NCI-H1417 treated with DMSO at 0.1 percent for 48 hours (cell line): ENCODE measurements around the gene IMMT.

Experiments used
- DNase-seq: peaks from one replicate; lab custom pipeline; 2025; lab: John Stamatoyannopoulos, UW

Gene IMMT

DNA sequence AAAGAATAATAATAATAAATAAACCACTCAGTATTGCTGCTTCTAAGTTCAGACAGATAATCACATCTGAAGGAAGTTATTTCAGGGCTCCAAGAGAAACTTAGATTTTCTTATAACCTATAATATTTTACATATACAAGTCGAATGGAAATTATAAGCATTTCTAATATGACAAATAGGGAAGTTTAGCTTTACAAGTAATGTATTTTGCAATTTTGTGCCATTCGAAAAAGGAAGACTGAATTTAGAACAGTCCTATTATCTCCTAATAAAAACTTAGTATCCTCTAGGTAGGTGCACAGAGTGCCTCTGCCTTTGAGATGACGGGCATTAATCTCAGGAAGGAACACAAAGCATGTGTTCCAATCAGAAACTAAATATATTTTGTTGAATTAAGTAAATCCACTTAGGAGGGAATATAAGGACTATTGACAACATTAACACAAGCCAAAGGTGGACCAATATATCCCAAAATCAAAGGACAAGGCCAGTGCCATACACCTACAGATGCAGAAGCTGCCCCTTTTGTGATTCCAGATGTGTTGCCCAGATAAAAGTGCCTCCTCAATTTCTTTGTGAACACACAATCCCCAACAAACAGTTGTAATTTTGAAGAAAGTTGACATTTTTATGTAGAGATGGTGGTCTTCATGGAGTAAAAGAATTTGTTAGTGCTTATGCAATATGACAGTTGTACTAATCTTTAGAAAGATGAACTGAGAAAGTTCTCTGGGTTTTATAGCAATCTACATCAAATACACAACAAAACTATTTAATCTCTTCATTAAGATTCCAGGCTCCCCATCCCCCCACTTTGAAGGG is 52.6 kb downstream of the IMMT start:
- DNase-seq, result no peak

DNA sequence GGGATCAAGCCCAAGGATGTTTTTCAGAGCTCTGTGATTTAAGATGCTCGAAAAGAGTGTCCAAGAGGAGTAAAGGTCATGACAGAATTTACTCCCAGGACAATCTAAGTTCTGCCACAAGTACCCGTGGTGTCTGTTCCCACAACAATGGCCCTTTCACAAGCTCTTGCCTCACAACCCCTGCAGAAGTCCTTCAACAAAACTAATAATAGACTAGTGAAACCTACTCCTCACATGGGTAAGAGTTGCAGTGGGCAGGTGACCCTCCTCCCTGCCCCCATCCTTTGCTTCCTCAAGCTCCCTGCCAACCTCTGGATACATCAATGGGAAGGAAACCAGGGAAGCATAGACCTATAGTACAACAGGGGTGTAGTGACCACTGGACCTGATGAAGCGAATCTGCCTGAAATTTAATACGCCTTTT is 54.3 kb downstream of the IMMT start:
- no peak for DNase-seq

DNA sequence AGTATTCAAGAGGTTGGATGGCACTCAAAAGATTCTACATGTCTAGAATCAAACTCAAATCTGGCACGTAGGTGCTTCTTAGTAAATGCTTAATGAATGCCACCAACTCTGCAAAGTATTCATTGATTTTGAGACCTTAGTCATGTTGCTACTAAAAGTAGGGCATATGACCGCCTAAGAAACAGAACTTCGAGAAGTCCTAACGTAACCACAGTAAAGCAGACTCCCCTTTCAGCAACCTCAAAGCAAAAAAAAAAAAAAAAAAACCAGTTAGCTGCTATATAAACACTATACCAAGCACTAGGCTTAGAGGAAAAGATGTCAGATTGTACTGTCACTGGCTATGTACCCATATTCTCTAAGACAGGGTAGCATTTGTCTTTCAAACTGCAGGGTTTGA is 55.3 kb downstream of the IMMT start:
- no peak for DNase-seq

DNA sequence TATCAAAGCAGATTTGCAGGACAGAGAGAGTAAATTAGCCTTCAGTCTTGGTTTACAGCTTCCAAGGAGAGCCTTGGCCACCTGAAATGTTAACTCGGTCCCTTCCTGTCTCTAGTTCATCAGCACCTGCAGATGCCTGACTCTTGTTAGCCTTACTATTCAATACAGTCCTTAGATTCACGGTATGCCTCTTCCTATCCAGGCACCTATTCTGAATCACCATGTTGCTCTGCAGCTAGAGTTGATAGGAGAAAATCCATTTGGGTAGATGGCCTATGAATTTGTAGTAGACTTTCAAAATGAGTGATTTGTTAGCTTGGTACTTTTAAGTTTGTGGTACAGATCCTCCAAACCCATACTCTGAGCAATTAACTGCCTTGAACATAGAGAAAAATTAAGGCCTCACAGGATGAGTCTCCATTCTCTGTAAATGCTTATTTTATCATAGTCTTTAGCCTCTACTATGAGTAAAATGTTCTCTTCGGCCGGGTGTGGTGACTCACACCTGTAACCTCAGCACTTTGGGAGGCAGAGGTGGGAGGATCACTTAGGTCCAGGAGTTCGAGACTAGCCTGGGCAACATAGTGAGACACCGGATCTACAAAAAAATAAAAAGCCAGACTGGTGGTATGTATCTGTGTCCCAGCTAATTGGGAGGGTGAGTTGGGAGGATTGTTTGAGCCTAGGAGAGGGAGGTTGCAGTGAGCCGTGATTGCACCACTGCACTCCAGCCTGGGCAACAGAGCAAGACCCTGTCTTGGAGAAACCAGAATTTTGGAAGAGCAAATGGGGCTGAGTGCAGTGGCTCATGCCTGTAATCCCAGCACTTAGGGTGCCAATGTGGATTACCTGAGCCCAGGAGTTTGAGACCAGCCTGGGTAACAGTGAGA is 56.3 kb downstream of the IMMT start:
- DNase-seq, result no peak

DNA sequence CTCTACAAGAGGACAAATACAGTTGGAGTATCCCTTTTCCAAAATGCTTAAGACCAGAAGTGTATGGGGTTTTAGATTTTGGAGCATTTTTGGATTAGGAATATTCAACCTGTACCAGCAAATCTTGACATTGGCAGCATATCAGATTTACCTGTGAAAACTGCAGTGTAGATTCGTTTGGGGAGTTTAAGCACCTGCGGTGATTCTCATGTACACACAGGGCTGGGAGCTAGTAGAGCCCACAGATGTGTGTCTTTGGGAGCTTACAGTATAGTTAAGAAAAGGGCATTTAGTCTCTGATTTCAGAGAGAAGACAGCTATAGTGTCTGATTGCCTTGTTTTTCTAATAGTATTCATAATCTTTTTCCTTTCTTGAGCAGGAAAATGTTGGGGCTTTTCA is 59.1 kb downstream of the IMMT start:
- DNase-seq, result no peak

DNA sequence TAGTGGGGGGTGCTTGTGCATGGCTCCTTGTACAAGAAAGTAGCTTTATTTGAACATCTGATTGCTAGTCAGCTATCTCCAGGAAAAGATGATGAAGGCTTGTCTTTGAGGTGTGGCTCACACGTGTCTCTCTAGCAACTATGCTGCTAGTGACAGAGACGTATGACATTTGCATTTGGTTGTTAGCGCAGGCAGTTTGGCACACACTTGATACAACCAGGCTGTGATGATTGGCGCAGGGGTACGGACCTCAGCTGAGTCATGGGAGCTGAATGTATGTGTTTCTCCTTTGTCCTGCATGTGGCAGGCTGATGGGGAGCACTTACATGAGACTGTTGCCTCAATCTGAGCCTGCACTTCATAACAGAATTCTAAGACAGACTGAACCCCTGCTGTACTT is 59.6 kb downstream of the IMMT start:
- DNase-seq, result no peak

DNA sequence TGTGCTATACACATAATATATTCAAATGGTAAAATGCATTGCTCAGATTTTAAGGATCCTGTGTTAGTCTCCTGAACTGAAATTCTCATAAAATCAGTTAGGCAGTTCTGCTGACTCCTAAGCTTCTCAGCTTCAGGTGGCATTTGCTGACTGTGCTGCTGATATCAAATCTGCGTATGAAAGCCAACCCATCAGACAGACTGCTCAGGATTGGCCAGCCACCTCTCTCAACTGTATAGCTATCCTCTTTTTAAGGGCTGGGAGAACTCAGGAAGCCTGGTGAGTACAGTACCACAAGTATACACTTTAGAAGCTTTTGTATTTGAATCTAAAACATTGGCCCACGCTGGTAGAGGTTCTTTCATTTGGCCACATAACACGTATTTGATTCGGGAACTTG is 60.6 kb downstream of the IMMT start:
- no peak for DNase-seq

DNA sequence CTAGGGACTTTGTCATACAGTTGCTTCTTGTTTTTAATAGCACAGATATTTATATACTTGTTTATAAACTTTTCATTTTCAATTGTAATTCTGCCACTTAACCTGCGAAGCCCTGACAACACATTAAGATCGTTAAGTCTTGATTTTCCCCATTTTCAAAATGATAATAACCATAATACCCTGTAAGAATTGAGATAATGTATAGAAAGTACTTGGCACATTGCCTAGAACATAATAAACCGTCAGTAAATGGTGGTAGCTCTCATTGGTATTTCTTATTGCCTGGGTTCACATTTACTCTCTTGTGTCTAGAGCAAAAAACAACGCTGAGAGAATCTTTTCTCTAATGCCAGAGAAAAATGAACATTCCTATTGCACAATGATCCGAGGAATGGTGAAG is 70.6 kb downstream of the IMMT start:
- no peak for DNase-seq

DNA sequence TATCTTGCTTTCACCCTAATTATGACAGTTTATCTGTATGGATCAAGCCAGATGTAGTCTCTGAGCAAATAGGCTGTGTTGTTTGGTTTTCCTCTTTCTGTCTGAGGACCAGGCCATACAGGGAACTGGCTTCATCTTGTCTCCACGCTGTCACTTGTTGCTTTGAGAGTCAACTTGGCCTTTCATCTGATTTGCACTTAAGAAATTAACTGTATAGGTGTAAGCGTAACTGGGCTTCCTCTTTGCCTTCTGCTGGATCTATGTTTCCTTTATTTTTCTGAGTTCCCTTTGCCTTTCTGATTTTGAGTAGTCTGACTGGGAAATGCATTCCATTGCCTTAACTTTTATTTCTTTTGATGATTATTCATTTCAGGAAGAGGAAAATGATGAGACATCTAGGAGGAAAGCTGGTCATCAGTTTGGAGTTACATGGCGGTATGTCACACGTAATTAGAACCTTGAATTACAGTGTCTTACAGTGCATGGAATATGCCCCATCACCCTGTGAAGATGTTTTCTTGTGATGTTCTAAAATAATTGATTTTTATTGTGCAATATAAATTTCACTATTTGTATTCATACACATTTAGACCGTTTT is 71.8 kb downstream of the IMMT start:
- no peak for DNase-seq

DNA sequence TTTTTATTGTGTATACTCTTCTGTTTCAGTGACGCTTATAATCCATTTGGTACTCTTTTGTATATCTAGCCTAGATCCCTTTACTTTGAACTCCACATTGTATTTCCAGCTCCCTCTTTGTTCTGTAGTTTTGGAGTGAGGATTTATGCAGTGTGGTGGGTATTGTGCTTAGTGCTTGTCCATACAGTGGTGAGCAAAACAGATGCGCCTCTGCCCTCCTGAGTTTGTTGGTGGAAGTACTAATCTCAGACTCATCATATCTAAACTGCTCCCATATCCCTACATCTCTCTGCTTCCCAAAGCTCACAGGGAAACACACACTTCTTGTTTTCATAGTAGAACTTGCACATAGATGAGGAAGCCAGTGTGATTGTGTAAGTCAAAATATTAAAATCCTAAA is 77.1 kb downstream of the IMMT start:
- DNase-seq, result no peak

DNA sequence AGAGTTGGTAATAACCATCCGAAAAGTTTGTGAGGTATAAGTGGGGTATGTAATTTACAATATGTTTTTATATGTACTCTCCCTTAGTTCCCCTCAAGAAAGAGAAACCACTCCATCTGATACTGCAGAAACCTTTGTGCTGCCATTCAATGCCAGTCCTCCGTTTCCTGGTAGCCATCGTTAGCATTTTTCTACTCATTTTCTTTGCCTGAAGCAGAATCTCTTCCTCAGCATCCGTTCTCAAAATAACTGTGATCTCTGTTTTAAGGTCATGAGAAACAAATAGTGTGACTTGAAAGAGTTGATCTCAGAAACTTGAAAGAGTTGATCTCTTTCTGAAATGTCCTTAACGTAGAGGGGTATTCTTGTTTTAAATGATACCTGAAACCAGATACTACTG is 88.2 kb downstream of the IMMT start:
- DNase-seq, result no peak

DNA sequence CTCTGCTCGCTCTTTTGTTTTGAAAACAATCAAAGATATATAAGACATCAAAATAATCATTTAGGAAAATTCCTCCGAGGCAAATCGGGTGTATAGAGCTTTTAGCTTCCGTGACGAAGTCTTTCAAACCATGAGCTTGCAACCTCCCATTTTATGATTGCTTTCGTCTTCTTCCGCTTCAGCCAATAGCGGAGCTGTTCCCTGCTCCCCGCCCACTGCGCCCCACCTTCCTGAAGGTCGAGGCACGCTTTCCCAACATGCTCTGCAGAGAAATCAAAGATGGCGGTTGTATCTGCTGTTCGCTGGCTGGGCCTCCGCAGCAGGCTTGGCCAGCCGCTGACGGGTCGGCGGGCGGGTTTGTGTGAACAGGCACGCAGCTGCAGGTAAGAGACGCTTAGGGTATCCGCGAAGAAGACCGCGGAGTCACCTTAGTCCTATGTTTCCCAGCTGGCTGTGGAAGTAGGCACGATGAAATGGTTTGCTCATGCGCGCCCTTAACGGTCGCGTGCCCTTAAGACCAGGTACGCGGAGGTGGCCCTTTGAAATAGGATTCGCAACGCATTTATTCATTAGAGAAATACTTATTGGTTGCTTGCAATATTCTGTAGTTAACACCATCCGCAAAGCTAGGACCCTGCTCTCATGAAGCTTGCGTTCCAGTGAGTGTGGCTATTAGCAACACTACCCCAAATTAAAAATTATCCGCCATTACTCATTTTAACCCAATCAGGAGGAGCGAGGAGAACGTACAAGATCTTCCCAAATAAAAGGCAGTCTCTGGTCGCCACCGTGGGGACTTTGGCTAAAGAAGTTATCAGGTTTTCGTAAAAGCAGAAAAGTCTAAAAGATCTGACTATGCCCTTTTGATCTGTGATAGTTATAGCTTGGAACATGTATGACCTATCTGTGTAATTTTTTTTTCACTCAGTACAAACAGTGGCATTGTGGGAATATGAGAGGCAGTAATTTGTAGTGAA is 89.0 kb downstream of the IMMT start, which contains the start of gene PTCD3:
Gene PTCD3 (plus strand): TSS at position 267 of the 977 bp plus-strand sequence. CDS start 13 bp downstream, at position 280.
- peak; percentile 61 for DNase-seq

DNA sequence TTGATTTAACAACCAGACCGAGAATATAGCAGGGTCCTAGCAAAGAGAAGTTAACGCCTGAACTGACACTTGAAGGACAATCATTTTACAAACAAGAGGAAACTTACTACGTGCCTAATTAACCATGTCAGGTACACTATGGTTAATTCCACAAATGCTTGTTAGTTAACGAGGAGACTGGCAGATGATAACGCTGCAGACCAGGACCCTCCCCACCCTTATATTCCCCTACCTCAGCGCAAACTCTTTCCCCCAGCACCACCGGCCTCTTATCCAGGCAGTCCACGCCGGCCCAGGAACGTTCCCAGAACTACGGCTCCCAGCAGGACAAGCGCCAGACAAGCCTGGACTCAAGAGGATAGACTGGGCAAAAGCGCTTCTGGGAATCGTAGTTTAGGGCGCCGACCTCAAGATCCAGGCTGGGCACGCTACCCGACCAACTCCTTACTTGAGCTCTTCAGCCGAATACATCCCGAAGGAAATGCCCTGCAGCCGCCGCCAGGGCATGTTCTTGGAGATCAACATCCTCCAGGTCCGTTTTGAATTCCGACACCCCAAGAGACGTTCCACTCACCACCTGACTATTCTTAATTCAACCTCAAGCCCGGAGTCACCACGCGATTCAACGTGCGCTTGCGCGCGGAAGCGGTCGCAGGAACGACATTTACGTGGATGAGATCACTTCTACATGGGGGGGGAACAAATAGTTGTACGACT is 89.9 kb downstream of the IMMT start, which contains the start of gene POLR1A:
Gene POLR1A (minus strand): TSS at position 635 of the 717 bp plus-strand sequence. CDS start 110 bp downstream, at position 525.
- peak; percentile 71 for DNase-seq

DNA sequence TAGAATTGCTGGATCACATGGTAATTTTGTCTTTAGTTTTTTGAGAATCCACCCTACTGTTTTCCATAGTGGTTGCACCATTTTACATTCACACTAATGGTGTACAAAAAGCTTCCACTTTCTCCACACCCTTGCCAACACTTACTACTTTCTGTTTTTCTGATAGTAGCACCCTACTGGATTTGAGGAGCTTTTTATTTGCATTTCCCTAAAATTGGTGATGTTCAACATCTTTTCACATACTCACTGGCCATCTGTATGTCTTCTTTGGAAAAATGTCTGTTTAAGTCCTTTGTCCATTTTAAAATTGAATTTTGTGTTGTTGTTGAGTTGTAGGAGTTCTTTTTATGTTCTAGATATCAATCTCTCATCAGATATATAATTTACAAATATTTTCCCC is 93.1 kb downstream of the IMMT start:
- DNase-seq, result no peak

DNA sequence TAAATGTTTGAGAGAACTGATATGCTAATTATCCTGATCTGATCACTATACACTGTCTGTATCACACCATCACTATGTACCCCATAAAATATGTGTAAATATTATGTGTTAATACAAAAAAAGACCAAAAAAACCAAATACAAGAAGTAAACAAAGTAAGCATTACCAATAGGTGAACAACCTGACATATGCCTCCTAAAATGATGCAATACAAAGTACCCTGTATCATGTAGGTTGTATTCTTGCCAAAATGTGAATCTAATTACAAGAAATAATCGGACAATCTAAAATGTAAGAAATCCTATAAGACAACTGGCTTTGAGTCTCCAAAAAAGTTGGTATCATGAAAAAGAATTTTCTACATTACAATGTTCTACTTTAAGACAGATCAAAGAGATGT is 97.3 kb downstream of the IMMT start:
- no peak for DNase-seq

DNA sequence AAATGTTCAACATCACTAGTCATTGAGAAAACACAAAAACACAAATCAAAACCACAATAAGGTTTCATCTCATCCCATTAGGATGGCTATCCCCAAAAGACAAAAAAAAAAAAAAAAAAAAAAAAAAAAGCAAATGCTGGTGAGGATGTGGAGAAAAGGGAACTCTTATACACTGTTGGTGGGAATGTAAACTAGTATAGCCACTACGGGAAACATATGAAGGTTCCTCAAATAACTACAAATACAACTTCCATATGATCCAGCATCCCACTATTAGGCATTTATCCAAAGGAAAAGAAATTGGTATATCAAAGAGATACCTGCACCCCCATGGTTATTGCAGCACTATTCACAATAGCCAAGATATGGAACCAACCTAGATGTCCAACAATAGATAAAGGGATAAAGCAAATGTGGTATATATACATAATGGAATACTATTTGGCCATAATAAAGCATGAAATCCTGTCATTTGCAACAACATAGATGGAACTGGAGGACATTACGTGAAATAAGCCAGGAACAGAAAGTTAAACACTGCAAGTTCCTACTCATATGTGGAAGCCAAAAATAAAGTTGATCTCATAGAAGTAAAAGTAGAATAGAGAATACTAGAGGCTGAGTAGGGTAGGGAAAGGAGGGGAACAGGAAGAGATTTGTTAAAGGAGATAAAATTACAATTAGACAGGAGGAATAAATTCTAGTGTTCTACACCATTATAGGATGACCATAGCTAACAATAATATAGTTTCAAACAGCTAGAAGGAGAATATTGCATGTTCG is 98.0 kb downstream of the IMMT start:
- no peak for DNase-seq

DNA sequence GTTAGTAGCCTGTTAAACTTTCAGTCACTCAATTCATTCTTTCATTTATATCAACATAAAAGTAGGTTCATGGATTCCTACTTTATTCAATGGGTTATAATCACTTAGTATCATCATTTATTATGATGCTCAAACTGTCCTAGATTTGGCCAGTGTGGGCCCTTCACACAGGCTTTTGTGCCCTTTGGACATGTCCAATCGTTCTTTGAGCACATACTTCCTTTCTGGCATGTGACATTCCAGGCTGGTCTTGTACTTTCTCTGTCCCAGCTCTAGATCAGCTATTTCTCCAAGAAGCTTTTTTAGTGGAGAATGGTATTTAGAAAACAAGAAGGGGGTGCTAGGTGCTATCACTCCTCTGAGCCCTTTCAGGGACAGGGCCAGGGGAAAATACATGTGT is 101.0 kb downstream of the IMMT start:
- DNase-seq, result no peak
